ENCODE data around the gene LST1.

Gene LST1

DNA sequence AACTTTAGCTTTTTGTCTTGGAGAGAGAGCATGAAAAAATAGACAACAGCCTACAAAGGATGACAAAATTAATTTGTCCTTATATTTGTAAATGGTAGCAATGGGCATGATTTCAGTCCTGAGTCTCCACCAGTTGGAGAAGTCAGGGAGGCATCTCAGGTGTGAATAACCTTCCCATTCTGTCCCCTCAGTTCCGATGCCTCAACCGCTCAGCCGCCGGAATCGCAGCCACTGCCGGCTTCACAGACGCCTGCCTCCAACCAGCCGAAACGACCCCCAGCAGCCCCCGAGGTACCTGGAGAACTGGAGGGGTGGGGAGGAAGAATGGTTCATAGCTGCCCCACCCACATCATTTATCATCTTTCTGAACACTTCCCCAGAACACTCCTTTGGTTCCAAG is 38.0 kb downstream of the LST1 start:
- POLR2A ChIA-PET: no interaction called here
- CTCF ChIA-PET: interaction anchor here (1.0 kb wide), 1 partner anchor 10 kb away, joined by 3 read pairs; no protein-coding TSS in a partner anchor
- no peak overlapping the region for H3K4me3 ChIP-seq (ENCODE audit: low read depth, low read length)
- TF ChIP-seq, protein P1, sequence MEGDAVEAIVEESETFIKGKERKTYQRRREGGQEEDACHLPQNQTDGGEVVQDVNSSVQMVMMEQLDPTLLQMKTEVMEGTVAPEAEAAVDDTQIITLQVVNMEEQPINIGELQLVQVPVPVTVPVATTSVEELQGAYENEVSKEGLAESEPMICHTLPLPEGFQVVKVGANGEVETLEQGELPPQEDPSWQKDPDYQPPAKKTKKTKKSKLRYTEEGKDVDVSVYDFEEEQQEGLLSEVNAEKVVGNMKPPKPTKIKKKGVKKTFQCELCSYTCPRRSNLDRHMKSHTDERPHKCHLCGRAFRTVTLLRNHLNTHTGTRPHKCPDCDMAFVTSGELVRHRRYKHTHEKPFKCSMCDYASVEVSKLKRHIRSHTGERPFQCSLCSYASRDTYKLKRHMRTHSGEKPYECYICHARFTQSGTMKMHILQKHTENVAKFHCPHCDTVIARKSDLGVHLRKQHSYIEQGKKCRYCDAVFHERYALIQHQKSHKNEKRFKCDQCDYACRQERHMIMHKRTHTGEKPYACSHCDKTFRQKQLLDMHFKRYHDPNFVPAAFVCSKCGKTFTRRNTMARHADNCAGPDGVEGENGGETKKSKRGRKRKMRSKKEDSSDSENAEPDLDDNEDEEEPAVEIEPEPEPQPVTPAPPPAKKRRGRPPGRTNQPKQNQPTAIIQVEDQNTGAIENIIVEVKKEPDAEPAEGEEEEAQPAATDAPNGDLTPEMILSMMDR (IDR thresholded peaks at IDR 0.05; ENCODE audit: insufficient read depth, low read length, missing control alignments): no peak
- DNase-seq (ENCODE audit: low read depth, low spot score): no peak

DNA sequence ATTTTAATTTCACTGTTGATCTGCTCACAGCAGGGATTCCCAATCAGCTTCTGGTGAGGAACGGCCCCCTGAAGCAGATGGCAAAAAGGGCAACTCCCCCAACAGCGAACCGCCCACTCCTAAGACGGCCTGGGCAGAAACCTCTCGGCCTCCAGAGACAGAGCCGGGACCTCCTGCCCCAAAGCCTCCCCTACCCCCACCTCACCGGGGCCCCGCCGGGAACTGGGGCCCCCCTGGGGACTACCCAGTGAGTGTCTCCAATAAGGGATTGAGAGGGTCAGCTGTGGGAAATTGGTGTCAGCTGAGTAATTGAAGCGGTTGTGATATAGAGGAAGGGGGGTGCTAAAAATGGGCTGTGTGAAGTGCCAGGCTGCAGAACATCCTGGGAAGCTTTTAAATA is 40.9 kb downstream of the LST1 start:
- POLR2A ChIA-PET: interaction anchor here (1.0 to 1.8 kb wide), 2 partner anchors 12 to 25 kb away, joined by 3 to 9 read pairs; no protein-coding TSS in a partner anchor
- TF ChIP-seq, protein P1 (IDR thresholded peaks at IDR 0.05; ENCODE audit: insufficient read depth, low read length, missing control alignments): no peak
- no peak overlapping the region for H3K4me3 ChIP-seq (ENCODE audit: low read depth, low read length)
- CTCF ChIA-PET: interaction anchor here (0.6 to 3.1 kb wide), 4 partner anchors 9 to 49 kb away, joined by 3 to 11 read pairs (median 3); no protein-coding TSS in a partner anchor
- DNase-seq (ENCODE audit: low read depth, low spot score): no peak

DNA sequence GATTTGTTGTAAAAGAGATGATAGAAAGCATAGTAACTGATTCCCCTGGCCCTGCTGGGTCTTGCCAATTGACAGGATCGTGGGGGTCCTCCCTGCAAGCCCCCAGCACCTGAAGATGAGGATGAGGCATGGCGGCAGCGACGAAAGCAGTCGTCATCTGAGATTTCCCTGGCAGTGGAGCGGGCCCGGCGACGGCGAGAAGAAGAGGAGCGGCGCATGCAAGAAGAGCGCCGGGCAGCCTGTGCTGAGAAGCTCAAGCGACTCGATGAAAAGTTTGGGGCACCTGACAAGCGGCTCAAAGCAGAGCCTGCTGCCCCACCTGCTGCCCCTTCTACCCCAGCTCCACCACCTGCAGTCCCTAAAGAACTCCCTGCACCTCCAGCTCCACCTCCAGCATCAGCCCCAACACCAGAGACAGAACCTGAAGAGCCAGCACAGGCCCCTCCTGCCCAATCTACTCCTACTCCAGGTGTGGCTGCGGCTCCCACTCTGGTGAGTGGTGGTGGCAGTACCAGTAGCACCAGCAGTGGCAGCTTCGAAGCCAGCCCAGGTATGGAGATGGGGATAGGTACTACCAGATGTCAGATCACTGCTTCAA is 41.7 kb downstream of the LST1 start:
- TF ChIP-seq, protein P1 (IDR thresholded peaks at IDR 0.05; ENCODE audit: insufficient read depth, low read length, missing control alignments): no peak
- ChIA-PET CTCF (interaction anchor here (0.6 to 3.1 kb wide), 3 partner anchors 8 to 35 kb away, joined by 3 to 11 read pairs (median 3); no protein-coding TSS in a partner anchor), POLR2A (interaction anchor here (1.8 kb wide), 1 partner anchor 12 kb away, joined by 9 read pairs; no protein-coding TSS in a partner anchor)
- DNase-seq (ENCODE audit: low read depth, low spot score): no peak
- no peak overlapping the region for H3K4me3 ChIP-seq (ENCODE audit: low read depth, low read length)

DNA sequence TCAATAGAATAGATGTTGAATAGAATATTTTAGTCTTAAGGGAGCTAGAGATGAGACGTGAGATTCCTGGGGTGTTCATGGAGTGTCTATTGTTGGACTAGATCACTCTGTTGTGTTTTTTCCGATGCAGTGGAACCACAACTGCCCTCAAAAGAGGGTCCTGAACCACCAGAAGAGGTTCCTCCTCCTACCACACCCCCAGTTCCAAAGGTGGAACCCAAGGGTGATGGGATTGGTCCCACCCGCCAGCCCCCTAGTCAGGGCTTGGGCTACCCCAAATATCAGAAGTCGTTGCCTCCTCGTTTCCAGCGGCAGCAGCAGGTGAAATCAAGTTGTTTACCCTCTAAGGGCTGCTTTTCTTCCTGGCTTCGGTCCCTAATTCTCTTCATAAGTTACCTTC is 42.9 kb downstream of the LST1 start:
- TF ChIP-seq, protein P1 (IDR thresholded peaks at IDR 0.05; ENCODE audit: insufficient read depth, low read length, missing control alignments): no peak
- ChIA-PET POLR2A (no interaction called here), CTCF (no interaction called here)
- no peak overlapping the region for H3K4me3 ChIP-seq (ENCODE audit: low read depth, low read length)
- no peak for DNase-seq (ENCODE audit: low read depth, low spot score)

DNA sequence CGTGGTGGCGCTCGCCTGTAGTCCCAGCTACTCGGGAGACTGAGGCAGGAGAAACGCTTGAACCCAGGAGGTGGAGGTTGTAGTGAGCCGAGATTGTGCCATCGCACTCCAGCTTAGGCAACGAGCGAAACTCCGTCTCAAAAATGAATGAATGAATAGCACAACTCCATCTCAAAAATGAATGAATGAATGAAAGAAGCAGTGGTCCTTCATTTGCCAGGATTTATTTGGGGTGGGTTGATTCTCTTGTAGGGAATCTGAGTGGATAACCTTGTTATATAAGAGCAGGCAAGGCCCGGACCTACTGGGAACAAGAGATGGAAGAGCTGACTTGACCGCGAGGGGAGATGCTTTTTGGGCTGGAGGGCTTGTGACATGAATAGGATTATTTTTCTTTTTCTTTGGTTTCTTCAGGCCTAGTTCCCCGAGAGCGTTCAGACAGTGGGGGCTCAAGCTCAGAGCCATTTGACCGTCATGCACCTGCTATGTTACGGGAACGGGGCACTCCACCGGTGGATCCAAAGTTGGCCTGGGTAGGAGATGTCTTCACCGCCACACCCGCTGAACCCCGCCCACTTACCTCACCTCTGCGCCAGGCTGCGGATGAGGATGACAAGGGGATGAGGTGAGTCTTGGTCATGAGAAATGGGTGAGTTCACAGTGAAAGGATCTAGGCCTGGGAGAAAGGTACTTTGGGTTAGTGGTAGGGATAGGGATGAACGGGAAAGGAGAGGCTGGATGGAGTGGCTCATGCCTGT is 44.3 kb downstream of the LST1 start:
- no peak for DNase-seq (ENCODE audit: low read depth, low spot score)
- TF ChIP-seq, protein P1 (IDR thresholded peaks at IDR 0.05; ENCODE audit: insufficient read depth, low read length, missing control alignments): no peak
- no peak overlapping the region for H3K4me3 ChIP-seq (ENCODE audit: low read depth, low read length)
- POLR2A ChIA-PET: no interaction called here
- CTCF ChIA-PET: no interaction called here

DNA sequence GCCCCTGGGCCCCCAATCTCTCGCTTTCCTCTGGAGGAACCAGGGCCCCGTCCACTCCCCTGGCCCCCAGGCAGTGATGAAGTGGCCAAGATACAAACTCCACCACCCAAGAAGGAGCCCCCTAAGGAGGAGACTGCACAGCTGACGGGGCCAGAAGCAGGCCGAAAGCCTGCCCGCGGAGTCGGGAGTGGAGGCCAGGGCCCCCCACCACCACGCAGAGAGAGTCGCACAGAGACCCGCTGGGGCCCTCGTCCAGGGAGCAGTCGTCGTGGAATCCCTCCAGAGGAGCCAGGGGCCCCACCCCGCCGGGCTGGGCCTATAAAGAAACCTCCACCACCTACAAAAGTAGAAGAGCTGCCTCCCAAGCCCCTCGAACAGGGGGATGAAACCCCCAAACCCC is 45.1 kb downstream of the LST1 start:
- CTCF ChIA-PET: no interaction called here

More for the DNA sequence above, 45.1 kb downstream of the LST1 start:
- TF ChIP-seq, protein P1 (IDR thresholded peaks at IDR 0.05; ENCODE audit: insufficient read depth, low read length, missing control alignments): no peak
- POLR2A ChIA-PET: no interaction called here
- no peak overlapping the region for H3K4me3 ChIP-seq (ENCODE audit: low read depth, low read length)
- no peak for DNase-seq (ENCODE audit: low read depth, low spot score)
